C4-2B (cell line): Measurements from ENCODE around the gene NRXN3.

ENCODE experiments used
- ZFX ChIP-seq: fragments of 450-650 bp; IDR thresholded peaks from 2 replicates; pipeline ENCODE4 v1.6.1; 2017
- TF ChIP-seq, protein P1 (sequence below): fragments of 450-650 bp; conservative IDR thresholded peaks from 2 replicates; pipeline ENCODE4 v1.5.1; 2017; ENCODE audit warnings: mild to moderate bottlenecking

DNA sequence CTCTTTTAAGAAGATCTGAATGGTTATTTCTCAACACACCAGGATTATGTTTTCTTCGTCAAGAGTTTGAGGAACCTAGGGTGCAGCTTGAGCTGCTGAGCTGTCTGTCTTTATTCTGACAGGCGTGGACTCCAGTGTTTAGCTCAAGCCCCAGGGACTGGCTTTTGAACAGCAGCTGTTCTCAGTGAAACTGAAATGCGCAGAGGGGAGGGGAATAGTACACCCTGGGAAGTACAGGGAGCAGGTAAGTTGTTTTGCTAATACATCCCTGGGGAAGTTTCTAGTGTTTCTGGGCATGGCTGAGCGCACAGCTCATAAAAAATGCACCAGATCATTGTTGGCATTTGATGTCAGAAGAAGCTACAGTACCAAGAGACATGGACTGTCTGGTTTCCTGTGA is 1381.3 kb downstream of the NRXN3 start:
- TF ChIP-seq, protein P1, sequence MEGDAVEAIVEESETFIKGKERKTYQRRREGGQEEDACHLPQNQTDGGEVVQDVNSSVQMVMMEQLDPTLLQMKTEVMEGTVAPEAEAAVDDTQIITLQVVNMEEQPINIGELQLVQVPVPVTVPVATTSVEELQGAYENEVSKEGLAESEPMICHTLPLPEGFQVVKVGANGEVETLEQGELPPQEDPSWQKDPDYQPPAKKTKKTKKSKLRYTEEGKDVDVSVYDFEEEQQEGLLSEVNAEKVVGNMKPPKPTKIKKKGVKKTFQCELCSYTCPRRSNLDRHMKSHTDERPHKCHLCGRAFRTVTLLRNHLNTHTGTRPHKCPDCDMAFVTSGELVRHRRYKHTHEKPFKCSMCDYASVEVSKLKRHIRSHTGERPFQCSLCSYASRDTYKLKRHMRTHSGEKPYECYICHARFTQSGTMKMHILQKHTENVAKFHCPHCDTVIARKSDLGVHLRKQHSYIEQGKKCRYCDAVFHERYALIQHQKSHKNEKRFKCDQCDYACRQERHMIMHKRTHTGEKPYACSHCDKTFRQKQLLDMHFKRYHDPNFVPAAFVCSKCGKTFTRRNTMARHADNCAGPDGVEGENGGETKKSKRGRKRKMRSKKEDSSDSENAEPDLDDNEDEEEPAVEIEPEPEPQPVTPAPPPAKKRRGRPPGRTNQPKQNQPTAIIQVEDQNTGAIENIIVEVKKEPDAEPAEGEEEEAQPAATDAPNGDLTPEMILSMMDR: no peak
- no peak for TF ChIP-seq ZFX
